HL-60 (cell line): Measurements from ENCODE around the gene APOM.
A peak's percentile ranks its signal among the peaks of the same experiment; 100 is the strongest.

Source experiments
- DNase-seq, 2 experiments: peaks; one replicate each; pipeline ENCODE4 v3.0.0-alpha.2; 2010 to 2020; ENCODE audit warnings: low read depth in 1 of 2, low spot score in 1 of 2
- H3K27ac ChIP-seq: fragments of 250-450 bp; sonication (Bioruptor Pico); replicated peaks from 2 replicates; pipeline ENCODE4 v1.5.1; 2020; ENCODE audit warnings: mild to moderate bottlenecking, moderate library complexity
- H3K27me3 ChIP-seq: fragments of 250-450 bp; sonication (Bioruptor Pico); 2 replicates; pipeline ENCODE4 v1.5.1; 2021; ENCODE audit warnings: mild to moderate bottlenecking, moderate library complexity; ENCODE audit not compliant: insufficient read depth, poor library complexity, severe bottlenecking
- H3K4me3 ChIP-seq: replicated peaks from 2 replicates; pipeline ENCODE4 v1.5.1; 2011; ENCODE audit warnings: mild to moderate bottlenecking, control low read depth, low read length; ENCODE audit not compliant: insufficient read depth
- GABPA ChIP-seq: IDR thresholded peaks from 2 replicates; pipeline ENCODE4 v1.6.1; 2012; ENCODE audit warnings: low read depth
- POLR2AphosphoS5 ChIP-seq: IDR thresholded peaks from 2 replicates; pipeline ENCODE4 v1.6.1; 2012; ENCODE audit warnings: low read depth
- SPI1 ChIP-seq: IDR thresholded peaks from 2 replicates; pipeline ENCODE4 v1.6.1; 2012; ENCODE audit warnings: low read depth, mild to moderate bottlenecking, borderline replicate concordance
- TF ChIP-seq, protein P1 (sequence below): IDR thresholded peaks from one replicate; pipeline ENCODE4 v1.5.1; 2011; ENCODE audit warnings: low read length, control low read depth, inconsistent platforms; ENCODE audit not compliant: insufficient read depth
- TF ChIP-seq, protein P2 (sequence below): IDR thresholded peaks from 2 replicates; pipeline ENCODE4 v1.6.1; 2012; ENCODE audit warnings: low read depth; ENCODE audit not compliant: insufficient replicate concordance

APOM gene

DNA sequence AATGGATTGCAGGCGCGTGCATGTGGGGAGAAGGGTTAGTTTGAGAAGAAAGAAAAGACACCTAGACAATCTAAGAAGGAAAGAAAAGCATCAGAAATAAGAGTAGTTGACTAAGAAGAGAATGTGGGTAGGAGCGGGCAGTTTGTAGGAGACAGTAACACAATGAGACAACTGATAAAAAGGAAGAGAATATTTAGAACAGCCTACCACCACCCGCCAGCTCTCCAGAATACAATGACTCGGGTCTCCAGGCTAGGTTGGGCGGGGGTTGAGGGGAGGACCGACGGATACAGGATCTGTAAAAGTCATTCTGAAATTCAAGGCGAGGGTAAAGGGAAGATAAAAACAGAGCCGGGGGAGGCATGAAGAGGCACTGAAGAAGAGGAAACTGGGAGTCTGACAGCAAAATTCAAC is 46.7 kb downstream of the APOM start:
- peak overlapping the region; percentile 96 for H3K27ac ChIP-seq
- no peaks in the 10 kb centered on the region for H3K27me3 ChIP-seq
- TF ChIP-seq, protein P1, sequence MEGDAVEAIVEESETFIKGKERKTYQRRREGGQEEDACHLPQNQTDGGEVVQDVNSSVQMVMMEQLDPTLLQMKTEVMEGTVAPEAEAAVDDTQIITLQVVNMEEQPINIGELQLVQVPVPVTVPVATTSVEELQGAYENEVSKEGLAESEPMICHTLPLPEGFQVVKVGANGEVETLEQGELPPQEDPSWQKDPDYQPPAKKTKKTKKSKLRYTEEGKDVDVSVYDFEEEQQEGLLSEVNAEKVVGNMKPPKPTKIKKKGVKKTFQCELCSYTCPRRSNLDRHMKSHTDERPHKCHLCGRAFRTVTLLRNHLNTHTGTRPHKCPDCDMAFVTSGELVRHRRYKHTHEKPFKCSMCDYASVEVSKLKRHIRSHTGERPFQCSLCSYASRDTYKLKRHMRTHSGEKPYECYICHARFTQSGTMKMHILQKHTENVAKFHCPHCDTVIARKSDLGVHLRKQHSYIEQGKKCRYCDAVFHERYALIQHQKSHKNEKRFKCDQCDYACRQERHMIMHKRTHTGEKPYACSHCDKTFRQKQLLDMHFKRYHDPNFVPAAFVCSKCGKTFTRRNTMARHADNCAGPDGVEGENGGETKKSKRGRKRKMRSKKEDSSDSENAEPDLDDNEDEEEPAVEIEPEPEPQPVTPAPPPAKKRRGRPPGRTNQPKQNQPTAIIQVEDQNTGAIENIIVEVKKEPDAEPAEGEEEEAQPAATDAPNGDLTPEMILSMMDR, result no peak
- TF ChIP-seq POLR2AphosphoS5 (no peak), GABPA (no peak), SPI1 (no peak)
- TF ChIP-seq, protein P2, sequence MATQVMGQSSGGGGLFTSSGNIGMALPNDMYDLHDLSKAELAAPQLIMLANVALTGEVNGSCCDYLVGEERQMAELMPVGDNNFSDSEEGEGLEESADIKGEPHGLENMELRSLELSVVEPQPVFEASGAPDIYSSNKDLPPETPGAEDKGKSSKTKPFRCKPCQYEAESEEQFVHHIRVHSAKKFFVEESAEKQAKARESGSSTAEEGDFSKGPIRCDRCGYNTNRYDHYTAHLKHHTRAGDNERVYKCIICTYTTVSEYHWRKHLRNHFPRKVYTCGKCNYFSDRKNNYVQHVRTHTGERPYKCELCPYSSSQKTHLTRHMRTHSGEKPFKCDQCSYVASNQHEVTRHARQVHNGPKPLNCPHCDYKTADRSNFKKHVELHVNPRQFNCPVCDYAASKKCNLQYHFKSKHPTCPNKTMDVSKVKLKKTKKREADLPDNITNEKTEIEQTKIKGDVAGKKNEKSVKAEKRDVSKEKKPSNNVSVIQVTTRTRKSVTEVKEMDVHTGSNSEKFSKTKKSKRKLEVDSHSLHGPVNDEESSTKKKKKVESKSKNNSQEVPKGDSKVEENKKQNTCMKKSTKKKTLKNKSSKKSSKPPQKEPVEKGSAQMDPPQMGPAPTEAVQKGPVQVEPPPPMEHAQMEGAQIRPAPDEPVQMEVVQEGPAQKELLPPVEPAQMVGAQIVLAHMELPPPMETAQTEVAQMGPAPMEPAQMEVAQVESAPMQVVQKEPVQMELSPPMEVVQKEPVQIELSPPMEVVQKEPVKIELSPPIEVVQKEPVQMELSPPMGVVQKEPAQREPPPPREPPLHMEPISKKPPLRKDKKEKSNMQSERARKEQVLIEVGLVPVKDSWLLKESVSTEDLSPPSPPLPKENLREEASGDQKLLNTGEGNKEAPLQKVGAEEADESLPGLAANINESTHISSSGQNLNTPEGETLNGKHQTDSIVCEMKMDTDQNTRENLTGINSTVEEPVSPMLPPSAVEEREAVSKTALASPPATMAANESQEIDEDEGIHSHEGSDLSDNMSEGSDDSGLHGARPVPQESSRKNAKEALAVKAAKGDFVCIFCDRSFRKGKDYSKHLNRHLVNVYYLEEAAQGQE, result no peak
- DNase-seq, result no peak
- H3K4me3 ChIP-seq, result peak overlapping the region; percentile 64

GRCh38 chr6:31702819-31703716 is 47.4 kb downstream of the APOM start, which contains the start of gene ABHD16A:
TSS of gene ABHD16A (minus strand) at chr6:31703324. CDS start at chr6:31703281, 43 bp downstream.
- Histone ChIP-seq H3K27ac (peak within 1 kb of the TSS; percentile 96), H3K27me3 (no peaks in the 10 kb centered on the region), H3K4me3 (peak within 1 kb of the TSS; percentile 64)
- TF ChIP-seq GABPA (peak; percentile 47), SPI1 (no peak), POLR2AphosphoS5 (no peak; the same call in 1 of the 2 replicates)
- TF ChIP-seq, protein P1, result no peak
- TF ChIP-seq, protein P2, result peak; percentile 38
- peak; percentile 100 for DNase-seq

GRCh38 chr6:31705931-31706330 is 50.2 kb downstream of the APOM start:
- H3K27me3 ChIP-seq, result no peaks in the 10 kb centered on the region
- TF ChIP-seq GABPA, result no peak
- TF ChIP-seq POLR2AphosphoS5, result no peak
- TF ChIP-seq, protein P2, result no peak
- TF ChIP-seq, protein P1, result no peak
- TF ChIP-seq SPI1, result no peak
- no peak for DNase-seq
- H3K27ac ChIP-seq, result no peak overlapping the region
- no peak overlapping the region for H3K4me3 ChIP-seq
